ENCODE measurements around the gene TDRD1.

TDRD1 gene

GRCh38 chr10:114261076-114261475 lies 81.9 kb downstream of the TDRD1 start:
- DNase-seq (ENCODE audit: low read depth in 2 of 2) = no peak

DNA sequence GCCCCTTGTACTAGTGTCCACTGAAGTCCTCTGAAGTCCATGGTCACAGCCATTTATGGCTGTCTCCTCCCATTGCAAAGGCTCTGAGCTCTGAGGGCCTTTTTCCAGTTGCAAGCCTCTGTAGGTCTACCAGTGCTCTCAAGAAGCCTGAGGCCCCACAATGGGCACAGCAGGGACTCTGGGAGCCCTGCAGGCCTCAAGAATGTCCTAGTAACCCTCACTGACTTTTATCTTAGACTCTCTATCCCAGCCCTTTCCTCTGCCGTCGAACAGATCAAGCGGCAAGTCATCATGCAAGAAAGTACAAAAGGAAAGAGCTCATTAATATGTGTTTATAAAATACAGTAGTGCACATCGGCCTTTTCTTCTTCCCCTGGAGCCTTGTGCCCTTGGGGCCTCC lies 83.3 kb downstream of the TDRD1 start:
- DNase-seq (ENCODE audit: low read depth in 2 of 2) = no peak

DNA sequence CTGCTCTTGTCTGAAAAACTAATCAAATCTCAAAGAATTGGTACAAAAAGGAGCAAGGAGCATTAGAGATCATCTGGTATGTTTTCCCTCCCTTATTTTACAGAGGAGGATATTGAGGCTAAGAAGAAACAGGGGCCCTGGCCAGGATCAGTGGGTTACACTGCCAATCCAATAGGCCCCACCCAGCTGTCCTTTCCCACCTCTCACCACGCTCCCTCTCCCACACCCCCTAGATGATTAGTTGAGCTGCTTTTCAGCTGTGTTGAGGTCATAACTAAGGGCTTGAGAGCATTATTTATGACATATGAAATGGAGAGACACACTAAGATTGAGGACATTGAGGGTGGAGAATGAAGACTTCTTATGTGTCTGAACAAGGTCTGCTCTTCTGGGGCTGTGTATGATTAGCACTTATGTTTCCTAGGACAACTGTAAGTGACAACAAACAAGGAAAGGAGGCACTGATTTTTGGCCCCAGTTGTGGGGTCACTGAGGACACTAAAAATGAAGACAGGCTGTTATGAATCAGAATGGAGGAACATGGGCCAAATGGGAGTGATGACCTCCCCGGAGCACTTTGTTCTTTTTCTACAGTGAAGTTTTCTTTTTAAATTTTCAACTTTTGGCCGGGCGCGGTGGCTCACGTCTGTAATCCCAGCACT lies 86.4 kb downstream of the TDRD1 start:
- no peak for DNase-seq (ENCODE audit: low read depth in 2 of 2)

GRCh38 chr10:114266521-114266920 lies 87.4 kb downstream of the TDRD1 start:
- no peak for DNase-seq (ENCODE audit: low read depth in 2 of 2)

DNA sequence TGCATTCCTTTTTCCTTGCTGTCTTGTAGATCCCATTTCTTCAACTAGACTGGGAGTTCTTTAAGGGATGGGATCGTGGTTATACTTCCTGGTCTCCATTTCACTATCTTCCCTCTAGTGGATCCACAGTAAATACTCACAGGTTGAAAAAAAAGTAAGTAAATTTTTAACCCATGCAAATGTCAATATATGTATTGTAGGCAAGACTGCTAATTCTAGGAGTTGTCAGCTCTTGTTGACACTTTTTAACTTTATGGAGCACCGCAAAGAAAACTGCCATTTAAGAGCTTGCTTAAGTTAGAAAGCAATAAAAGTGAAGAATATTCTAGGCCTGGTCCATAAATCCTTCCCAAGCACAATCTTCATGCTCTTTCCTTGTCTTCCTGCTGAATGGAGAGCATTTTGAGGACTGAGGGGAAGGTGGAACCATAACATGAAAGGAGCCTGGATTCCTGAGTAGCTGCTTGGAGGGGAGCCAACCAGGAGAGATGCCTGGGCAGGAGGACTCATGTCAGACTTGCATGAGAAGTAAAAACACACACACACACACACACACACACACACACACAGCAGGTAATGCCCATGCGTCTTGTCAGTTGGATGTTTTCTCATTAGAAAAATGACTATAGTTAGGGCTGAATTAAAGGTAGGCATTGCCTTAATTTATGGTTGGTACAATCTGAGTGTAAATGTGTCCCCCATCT lies 92.1 kb downstream of the TDRD1 start:
- DNase-seq (ENCODE audit: low read depth in 2 of 2) = no peak

- DNase-seq (ENCODE audit: low read depth in 2 of 2) = no peak
These were observed 92.6 kb downstream of the TDRD1 start for GRCh38 chr10:114271779-114272167.

GRCh38 chr10:114272696-114273095 lies 93.5 kb downstream of the TDRD1 start:
- DNase-seq (ENCODE audit: low read depth in 2 of 2) = no peak

DNA sequence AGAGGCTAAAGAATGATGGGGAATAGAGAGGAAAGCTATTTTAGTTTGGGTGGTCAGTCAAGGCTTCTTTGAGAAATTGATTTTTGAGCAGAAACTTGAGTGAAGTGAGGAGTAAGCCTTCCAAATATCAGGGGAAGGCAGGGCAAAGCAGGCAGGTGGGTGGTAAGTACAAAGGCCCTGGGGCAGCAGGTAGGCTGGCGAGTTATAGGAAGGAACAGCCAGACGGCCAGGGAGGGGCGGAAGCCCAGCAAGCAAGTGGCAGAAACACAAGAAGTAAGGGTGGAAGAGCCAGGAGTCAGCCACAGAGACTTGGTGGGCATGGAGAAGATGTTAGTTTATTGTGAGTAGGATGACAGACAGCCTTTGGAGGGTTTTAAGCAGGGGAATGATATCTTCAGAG lies 94.8 kb downstream of the TDRD1 start:
- DNase-seq (ENCODE audit: low read depth in 2 of 2) = no peak

- DNase-seq (ENCODE audit: low read depth in 2 of 2) = no peak
These were observed 95.7 kb downstream of the TDRD1 start for GRCh38 chr10:114274616-114275453.

- no peak for DNase-seq (ENCODE audit: low read depth in 2 of 2)
These were observed 96.9 kb downstream of the TDRD1 start for GRCh38 chr10:114276066-114276465.

DNA sequence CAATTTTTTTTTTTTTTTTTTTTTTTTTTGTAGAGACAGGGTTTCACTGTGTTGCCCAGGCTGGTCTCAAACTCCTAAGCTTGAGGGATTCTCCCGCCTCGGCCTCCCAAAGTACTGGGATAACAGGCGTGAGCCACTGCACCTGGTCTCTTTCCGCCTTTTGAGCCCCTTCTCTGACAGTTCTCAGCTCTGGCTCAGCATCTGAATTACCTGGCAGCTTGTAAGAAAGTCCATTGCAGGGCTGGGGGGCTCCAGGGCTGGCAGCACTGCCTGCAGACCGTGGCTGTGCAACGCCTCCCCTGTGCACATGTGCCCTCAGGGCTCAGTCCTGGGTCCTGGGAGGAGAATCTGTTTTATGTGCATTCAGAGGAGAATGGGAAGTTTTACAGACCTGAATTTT lies 97.5 kb downstream of the TDRD1 start:
- DNase-seq (ENCODE audit: low read depth in 2 of 2) = no peak

DNA sequence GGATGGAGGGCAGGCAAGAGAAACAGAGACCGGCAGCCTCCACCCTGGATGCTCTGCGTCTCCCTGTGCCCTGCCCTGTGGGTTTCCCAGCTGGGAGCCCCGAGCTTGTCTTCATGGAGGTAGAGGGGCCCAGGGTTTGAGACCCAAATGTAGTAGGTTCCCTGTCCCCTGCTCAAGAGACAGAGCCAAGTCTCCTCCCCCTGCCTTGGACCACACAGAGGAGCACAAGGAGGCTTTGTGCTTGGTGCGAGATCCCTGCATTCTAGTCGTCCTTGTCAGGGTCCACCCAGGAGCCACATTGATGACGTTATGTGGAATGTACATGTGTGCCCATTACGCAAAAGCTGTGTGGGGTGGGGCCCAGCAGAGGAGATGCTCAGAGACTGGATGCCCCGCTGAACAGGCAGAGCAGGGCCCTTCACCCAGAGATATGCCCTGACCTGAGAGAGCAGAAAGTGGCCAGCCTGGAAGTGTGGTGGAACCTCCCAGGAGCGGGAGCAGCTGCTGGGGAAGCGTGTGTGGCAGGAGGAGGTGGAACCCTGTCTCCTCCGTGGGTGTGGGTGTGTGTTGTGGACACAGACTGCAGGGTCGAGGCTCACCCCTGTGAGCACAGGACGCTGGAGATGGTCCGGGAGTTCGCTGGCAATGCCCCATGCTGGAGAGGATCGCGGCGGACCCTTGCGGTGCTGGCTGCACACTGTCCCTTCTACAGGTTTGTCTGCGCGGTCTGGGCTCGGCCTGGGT lies 99.2 kb downstream of the TDRD1 start:
- no peak for DNase-seq (ENCODE audit: low read depth in 2 of 2)

GRCh38 chr10:114278884-114279191 lies 99.7 kb downstream of the TDRD1 start:
- DNase-seq (ENCODE audit: low read depth in 2 of 2) = no peak

GRCh38 chr10:114279289-114279688 lies 100.1 kb downstream of the TDRD1 start:
- DNase-seq (ENCODE audit: low read depth in 2 of 2) = no peak

DNA sequence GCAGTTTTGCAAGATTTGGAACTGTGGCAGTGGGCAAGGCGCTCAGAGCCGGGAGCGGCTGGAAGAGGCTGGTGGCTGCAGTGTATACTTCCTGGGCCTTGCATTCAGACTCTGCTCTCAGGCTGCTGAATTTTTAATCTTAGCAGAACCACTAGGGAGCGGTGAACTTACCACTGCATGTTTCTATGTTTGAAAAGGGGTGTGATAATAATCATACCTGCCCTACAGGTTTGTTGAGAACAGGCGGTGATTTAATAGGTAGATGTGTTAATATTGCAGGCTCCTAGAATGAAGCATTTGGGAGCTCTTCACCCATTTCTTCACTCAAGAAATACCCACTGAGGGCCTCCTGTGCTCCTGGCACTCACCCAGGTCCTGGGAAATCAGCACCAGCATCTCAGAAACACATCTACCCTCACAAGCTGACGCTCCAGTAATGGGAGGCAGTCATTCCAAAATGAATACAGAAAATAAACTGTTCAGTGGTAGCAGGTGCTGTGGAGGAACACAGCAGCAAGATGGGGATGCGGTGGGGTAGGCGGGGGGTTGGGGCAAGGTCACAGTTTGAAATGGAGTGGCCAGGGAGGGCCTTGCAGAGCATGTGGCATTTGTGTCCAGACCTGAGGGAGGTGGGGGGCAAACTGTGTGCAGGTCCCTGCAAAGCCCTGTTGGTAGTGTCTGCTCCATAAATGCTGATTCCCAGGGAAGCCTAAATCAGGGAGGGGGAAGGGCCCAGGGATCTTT lies 100.9 kb downstream of the TDRD1 start:
- DNase-seq (ENCODE audit: low read depth in 2 of 2) = no peak

DNA sequence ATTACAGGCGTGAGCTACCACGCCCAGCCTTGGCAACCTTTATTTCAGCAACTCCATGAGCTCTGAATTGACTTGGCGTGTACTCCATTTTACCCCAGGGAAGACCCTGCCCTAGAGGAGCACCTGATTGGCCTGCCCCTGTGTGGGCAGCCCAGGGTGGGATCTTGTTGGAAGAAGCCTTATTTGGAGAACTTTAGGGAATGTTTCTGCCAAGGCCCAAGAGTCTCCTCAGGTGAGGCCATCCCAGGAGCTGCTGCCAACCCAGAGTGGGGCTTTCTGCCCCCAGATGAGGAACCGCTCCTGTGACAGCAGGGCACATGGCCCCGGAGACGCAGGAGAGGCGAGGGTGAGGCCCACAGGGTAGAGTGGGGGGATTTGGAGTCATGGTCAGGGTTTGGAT lies 101.9 kb downstream of the TDRD1 start:
- DNase-seq (ENCODE audit: low read depth in 2 of 2) = no peak

DNA sequence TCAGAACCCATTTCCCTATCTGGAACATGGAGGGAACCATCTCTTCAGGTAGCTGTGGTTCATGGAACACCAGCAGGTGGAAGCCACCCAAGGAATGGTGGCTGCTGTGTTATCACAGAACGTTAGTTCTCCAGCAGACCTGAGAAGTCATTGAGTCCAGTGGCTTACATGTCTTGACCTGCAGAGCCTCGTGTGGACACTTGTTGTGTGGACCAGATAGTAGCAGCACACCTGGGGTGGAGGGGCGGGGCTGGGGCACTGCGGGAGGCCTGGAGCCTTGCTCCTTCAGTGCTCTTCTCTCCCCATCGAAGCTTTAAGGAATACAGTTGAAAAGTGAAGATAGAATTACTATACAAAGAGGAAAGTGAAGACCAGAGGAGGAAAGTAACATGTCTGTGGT lies 102.3 kb downstream of the TDRD1 start:
- no peak for DNase-seq (ENCODE audit: low read depth in 2 of 2)
